ENCODE results near the gene AJAP1.

Gene AJAP1

DNA sequence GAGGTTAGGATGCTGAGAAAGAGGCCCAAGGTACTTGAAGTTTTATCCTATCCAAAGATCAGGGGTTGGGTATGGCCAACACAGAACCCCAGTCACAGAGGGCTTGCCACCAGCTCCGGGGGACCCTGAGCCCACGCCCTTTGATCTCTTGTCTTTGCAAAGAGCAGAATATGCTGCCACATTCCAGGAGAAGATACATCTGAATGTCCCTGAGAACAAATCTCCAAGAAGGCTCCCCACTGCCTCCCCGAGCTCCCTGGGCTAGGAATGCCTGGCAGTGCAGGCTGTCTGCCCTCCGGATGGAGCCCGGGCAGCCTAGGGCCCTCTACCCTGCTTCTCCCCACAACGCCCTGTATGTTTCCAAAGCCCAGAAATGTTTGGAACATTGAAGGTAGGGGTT, 49.2 kb downstream of the AJAP1 start:
- no peak for TF ChIP-seq CTBP1 (IDR thresholded peaks at IDR 0.05; ENCODE audit: borderline replicate concordance)
- POLR2A ChIA-PET: no interaction called here

DNA sequence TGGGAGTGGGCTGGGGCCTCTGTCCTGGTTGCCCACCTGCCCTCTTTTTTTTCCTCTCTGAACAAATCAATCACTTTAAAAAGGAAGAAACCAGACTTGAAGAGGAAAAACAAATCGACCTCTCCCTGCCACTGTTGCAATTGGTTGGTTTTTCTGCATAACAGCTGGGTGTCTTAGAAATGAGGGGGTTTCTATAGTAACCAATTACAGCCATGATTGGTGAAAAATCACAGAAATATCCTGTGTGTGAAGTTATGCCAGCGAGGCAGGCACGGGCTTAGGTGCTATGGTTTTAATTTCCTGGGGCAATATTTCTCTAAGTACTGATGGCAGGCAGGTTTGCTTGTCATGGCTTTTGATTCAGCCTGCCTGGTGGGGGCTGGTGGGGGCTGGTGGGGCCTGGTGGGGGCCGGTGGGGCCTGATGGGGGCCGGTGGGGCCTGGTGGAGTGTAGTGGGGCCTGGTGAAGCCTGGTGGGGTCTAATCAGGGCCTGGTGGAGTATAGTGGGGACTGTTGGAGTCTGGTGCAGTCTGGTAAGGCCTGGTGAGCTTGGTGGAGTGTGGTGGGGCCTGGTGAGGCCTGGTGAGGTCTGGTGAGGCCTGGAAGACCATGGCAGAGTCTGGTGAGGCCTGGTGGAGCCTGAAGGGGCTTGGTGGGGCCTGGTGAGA, 54.6 kb downstream of the AJAP1 start:
- DNase-seq (ENCODE audit: extremely low spot score): no peak
- no peak for TF ChIP-seq NFRKB (IDR thresholded peaks at IDR 0.05)
- CTCF ChIA-PET: no interaction called here
- POLR2A ChIA-PET: no interaction called here

More for the DNA sequence above, 49.2 kb downstream of the AJAP1 start:
- DNase-seq (ENCODE audit: extremely low spot score): no peak
- CTCF ChIA-PET: no interaction called here

- ChIA-PET POLR2A (no interaction called here), CTCF (no interaction called here)
- DNase-seq (ENCODE audit: extremely low spot score): no peak
- TF ChIP-seq ELF4 (IDR thresholded peaks at IDR 0.05) (no peak), LEF1 (IDR thresholded peaks at IDR 0.05; ENCODE audit: borderline replicate concordance) (no peak), SUZ12 (IDR thresholded peaks at IDR 0.05) (no peak), FOXK2 (IDR thresholded peaks at IDR 0.05) (no peak), FOXA1 (IDR thresholded peaks at IDR 0.05) (no peak), TARDBP (IDR thresholded peaks at IDR 0.05) (no peak), BHLHE40 (IDR thresholded peaks at IDR 0.05; ENCODE audit: borderline replicate concordance) (no peak), CTBP1 (IDR thresholded peaks at IDR 0.05; ENCODE audit: borderline replicate concordance) (no peak), NFRKB (IDR thresholded peaks at IDR 0.05) (no peak), SP1 (IDR thresholded peaks at IDR 0.05) (no peak), FOXM1 (IDR thresholded peaks at IDR 0.05; ENCODE audit: borderline replicate concordance) (no peak), ZNF384 (IDR thresholded peaks at IDR 0.05) (no peak), HDGF (IDR thresholded peaks at IDR 0.05; ENCODE audit: borderline replicate concordance) (no peak), L3MBTL2 (conservative IDR thresholded peaks at IDR 0.05) (no peak), ARNT (IDR thresholded peaks at IDR 0.05) (no peak)
- TF ChIP-seq, protein P1, sequence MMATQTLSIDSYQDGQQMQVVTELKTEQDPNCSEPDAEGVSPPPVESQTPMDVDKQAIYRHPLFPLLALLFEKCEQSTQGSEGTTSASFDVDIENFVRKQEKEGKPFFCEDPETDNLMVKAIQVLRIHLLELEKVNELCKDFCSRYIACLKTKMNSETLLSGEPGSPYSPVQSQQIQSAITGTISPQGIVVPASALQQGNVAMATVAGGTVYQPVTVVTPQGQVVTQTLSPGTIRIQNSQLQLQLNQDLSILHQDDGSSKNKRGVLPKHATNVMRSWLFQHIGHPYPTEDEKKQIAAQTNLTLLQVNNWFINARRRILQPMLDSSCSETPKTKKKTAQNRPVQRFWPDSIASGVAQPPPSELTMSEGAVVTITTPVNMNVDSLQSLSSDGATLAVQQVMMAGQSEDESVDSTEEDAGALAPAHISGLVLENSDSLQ (IDR thresholded peaks at IDR 0.05): no peak
These were observed 55.2 kb downstream of the AJAP1 start for GRCh38 chr1:4709641-4710040.

DNA sequence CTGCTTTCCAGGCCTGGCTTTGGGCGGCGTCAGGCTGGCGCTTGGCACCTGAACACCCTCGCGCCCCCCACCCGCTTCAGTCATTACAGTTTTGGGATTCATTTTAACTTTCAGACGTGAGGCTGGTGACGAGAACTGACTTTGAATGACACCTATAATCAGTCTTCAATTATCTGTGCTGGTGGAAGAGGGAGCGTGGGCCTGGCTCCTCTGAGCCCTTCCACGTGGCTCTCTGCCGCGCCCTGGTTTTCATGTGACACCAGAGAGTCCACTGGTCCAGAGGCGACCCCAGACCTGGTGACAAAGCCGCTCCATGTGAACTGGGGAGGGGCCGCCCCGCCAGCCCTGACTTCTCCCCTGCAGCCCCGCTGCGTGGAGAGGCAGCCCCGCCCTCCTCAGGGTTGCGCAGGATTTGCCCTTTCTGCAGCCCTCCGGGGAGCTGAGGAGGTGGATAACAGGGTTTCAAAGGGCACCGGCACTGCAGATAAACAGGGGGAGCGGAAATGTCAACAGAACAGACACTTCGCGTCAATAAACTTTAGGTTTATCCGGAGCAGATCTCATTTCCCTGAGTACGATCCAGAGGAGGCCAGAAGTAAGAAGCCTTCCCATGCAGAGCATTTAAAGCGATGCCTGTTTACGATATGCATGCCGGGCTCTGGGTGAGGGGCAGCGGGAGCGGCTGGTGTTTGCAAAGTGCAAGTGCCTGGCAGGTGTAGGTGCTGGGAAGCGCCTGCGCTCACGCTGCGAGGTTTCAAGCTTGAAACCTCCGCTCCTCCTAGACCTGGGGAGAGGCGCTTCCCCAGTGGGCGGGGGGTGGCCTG, 56.4 kb downstream of the AJAP1 start:
- DNase-seq (ENCODE audit: extremely low spot score): no peak
- ChIA-PET POLR2A (no interaction called here), CTCF (no interaction called here)
- no peak for TF ChIP-seq FOXM1 (IDR thresholded peaks at IDR 0.05; ENCODE audit: borderline replicate concordance)
- TF ChIP-seq CTBP1 (IDR thresholded peaks at IDR 0.05; ENCODE audit: borderline replicate concordance): no peak
- TF ChIP-seq, protein P1 (IDR thresholded peaks at IDR 0.05): no peak
- TF ChIP-seq FOXK2 (IDR thresholded peaks at IDR 0.05): no peak
- no peak for TF ChIP-seq ELF4 (IDR thresholded peaks at IDR 0.05)
- TF ChIP-seq TARDBP (IDR thresholded peaks at IDR 0.05): no peak
- TF ChIP-seq FOXA1 (IDR thresholded peaks at IDR 0.05): no peak
- no peak for TF ChIP-seq BHLHE40 (IDR thresholded peaks at IDR 0.05; ENCODE audit: borderline replicate concordance)
- no peak for TF ChIP-seq SUZ12 (IDR thresholded peaks at IDR 0.05)

DNA sequence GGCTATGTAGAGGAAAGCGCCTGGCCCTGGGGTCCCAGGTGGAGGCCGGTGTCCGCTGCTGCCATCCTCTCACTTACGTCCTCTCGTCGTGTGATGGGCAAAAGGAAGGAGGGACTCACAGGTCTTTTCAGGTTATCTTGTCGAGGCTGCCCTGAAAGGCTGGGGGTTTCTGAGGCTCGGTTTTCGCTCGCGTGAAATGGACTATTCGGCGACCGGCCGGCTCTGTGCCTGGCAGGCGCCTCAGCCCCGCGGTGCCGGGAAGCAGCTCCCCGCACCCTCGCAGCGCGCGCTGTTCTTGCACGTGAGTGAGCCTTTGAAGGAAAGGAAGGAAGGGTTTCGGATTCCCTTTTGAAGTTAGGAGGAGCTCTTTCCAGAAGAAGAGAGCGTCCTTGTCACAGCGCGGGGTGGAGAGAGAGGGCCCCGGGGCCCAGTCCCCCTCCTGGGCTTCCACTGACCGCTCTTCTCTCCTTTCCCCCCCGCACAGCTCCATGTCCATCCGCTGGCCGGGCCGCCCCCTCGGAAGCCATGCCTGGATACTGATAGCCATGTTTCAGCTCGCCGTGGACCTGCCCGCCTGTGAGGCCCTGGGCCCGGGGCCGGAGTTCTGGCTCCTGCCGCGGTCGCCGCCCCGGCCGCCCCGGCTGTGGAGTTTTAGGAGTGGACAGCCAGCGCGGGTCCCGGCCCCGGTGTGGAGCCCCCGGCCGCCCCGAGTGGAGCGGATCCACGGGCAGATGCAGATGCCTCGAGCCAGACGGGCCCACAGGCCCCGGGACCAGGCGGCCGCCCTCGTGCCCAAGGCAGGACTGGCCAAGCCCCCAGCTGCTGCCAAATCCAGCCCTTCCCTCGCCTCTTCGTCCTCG, 57.2 kb downstream of the AJAP1 start:
- TF ChIP-seq, protein P1 (IDR thresholded peaks at IDR 0.05): no peak
- TF ChIP-seq L3MBTL2 (conservative IDR thresholded peaks at IDR 0.05) (no peak), ARNT (IDR thresholded peaks at IDR 0.05) (no peak), ZNF384 (IDR thresholded peaks at IDR 0.05) (no peak), SP1 (IDR thresholded peaks at IDR 0.05) (no peak), BHLHE40 (IDR thresholded peaks at IDR 0.05; ENCODE audit: borderline replicate concordance) (no peak), FOXA1 (IDR thresholded peaks at IDR 0.05) (no peak), ELF4 (IDR thresholded peaks at IDR 0.05) (no peak), NFRKB (IDR thresholded peaks at IDR 0.05) (no peak), LEF1 (IDR thresholded peaks at IDR 0.05; ENCODE audit: borderline replicate concordance) (no peak), HDGF (IDR thresholded peaks at IDR 0.05; ENCODE audit: borderline replicate concordance) (no peak), TARDBP (IDR thresholded peaks at IDR 0.05) (no peak), SUZ12 (IDR thresholded peaks at IDR 0.05) (no peak), CTBP1 (IDR thresholded peaks at IDR 0.05; ENCODE audit: borderline replicate concordance) (no peak), FOXM1 (IDR thresholded peaks at IDR 0.05; ENCODE audit: borderline replicate concordance) (no peak), FOXK2 (IDR thresholded peaks at IDR 0.05) (no peak)
- DNase-seq (ENCODE audit: extremely low spot score): no peak
- POLR2A ChIA-PET: no interaction called here
- CTCF ChIA-PET: no interaction called here

GRCh38 chr1:4713669-4714068, 59.3 kb downstream of the AJAP1 start:
- CTCF ChIA-PET: no interaction called here
- no peak for DNase-seq (ENCODE audit: extremely low spot score)

More at GRCh38 chr1:4713669-4714068, 59.3 kb downstream of the AJAP1 start:
- no peak for TF ChIP-seq SP1 (IDR thresholded peaks at IDR 0.05)
- no peak for TF ChIP-seq ELF4 (IDR thresholded peaks at IDR 0.05)
- TF ChIP-seq, protein P1 (IDR thresholded peaks at IDR 0.05): no peak
- no peak for TF ChIP-seq L3MBTL2 (conservative IDR thresholded peaks at IDR 0.05)
- no peak for TF ChIP-seq LEF1 (IDR thresholded peaks at IDR 0.05; ENCODE audit: borderline replicate concordance)
- TF ChIP-seq FOXA1 (IDR thresholded peaks at IDR 0.05): no peak
- TF ChIP-seq NFRKB (IDR thresholded peaks at IDR 0.05): no peak
- TF ChIP-seq CTBP1 (IDR thresholded peaks at IDR 0.05; ENCODE audit: borderline replicate concordance): no peak
- no peak for TF ChIP-seq ARNT (IDR thresholded peaks at IDR 0.05)
- TF ChIP-seq FOXM1 (IDR thresholded peaks at IDR 0.05; ENCODE audit: borderline replicate concordance): no peak
- TF ChIP-seq TARDBP (IDR thresholded peaks at IDR 0.05): no peak
- TF ChIP-seq SUZ12 (IDR thresholded peaks at IDR 0.05): no peak
- TF ChIP-seq HDGF (IDR thresholded peaks at IDR 0.05; ENCODE audit: borderline replicate concordance): no peak
- no peak for TF ChIP-seq FOXK2 (IDR thresholded peaks at IDR 0.05)
- TF ChIP-seq BHLHE40 (IDR thresholded peaks at IDR 0.05; ENCODE audit: borderline replicate concordance): no peak
- TF ChIP-seq ZNF384 (IDR thresholded peaks at IDR 0.05): no peak
- POLR2A ChIA-PET: no interaction called here

All from HEK293T (cell line).